NCI-H1105 (cell line): Measurements from ENCODE around the gene SCP2.

ENCODE experiments used
- DNase-seq: peaks from one replicate; lab custom pipeline; 2025; lab: John Stamatoyannopoulos, UW

SCP2 gene

GRCh38 chr1:53043271-53043670 is 116.2 kb downstream of the SCP2 start:
- no peak for DNase-seq

GRCh38 chr1:53044926-53045325 is 117.8 kb downstream of the SCP2 start:
- DNase-seq, result no peak

- no peak for DNase-seq
These were observed 119.9 kb downstream of the SCP2 start for GRCh38 chr1:53046930-53047329.

GRCh38 chr1:53047737-53048736 is 121.0 kb downstream of the SCP2 start:
- no peak for DNase-seq

GRCh38 chr1:53048960-53049573 is 122.0 kb downstream of the SCP2 start:
- no peak for DNase-seq

GRCh38 chr1:53049574-53049967 is 122.5 kb downstream of the SCP2 start:
- DNase-seq, result no peak

GRCh38 chr1:53050310-53050709 is 123.2 kb downstream of the SCP2 start:
- no peak for DNase-seq

GRCh38 chr1:53051676-53052075 is 124.6 kb downstream of the SCP2 start:
- DNase-seq, result peak; percentile 50

- no peak for DNase-seq
These were observed 130.1 kb downstream of the SCP2 start for GRCh38 chr1:53057127-53057526.

- no peak for DNase-seq
These were observed 133.5 kb downstream of the SCP2 start for GRCh38 chr1:53060579-53060978.

- DNase-seq, result no peak
These were observed 134.2 kb downstream of the SCP2 start for GRCh38 chr1:53061123-53061858.

GRCh38 chr1:53061859-53062707 is 135.0 kb downstream of the SCP2 start, which contains the start of gene PODN:
PODN (plus strand) TSS chr1:53062213; CDS start chr1:53069856, 7,643 bp downstream.
- no peak for DNase-seq

GRCh38 chr1:53062708-53063591 is 135.9 kb downstream of the SCP2 start:
- no peak for DNase-seq

GRCh38 chr1:53063744-53064515 is 136.9 kb downstream of the SCP2 start:
- DNase-seq, result no peak

GRCh38 chr1:53065391-53065790 is 138.3 kb downstream of the SCP2 start:
- no peak for DNase-seq

- DNase-seq, result no peak
These were observed 139.4 kb downstream of the SCP2 start for GRCh38 chr1:53066488-53066887.

- no peak for DNase-seq
These were observed 140.0 kb downstream of the SCP2 start for GRCh38 chr1:53066891-53067738.

GRCh38 chr1:53067886-53068285 is 140.8 kb downstream of the SCP2 start:
- DNase-seq, result no peak
